Mesenteric fat pad (tissue), 1 donor: Measurements from ENCODE around the gene CCDC69. TPM values are rescaled to one million over a fixed set of nuclear protein-coding genes. Genes with fewer than 3 reads are reported as not detected.

Experiments used
- DNase-seq: peaks from one replicate; pipeline ENCODE4 v3.0.0-alpha.2; 2020; ENCODE audit warnings: low spot score
- total RNA-seq: library from RNA; stranded (reverse); fragmentation: NEBNext Ultra II Directional; extraction: Animal tissue kit (Norgen Biotek cat#: 25700); gene quantifications from one replicate; pipeline ENCODE4 v1.2.1, GENCODE V29; 2021
- donor health status: DM: yes; HTN: yes; CAD: no.

The CCDC69 gene
- total RNA-seq, 1 donor from 2014 or later = 184 TPM

GRCh38 chr5:151147033-151147432 is 76.9 kb downstream of the CCDC69 start:
- no peak for DNase-seq

GRCh38 chr5:151146061-151146460 is 77.8 kb downstream of the CCDC69 start:
- DNase-seq = no peak

- DNase-seq = no peak
These were observed 79.0 kb downstream of the CCDC69 start for GRCh38 chr5:151144922-151145321.

GRCh38 chr5:151144275-151144674 is 79.6 kb downstream of the CCDC69 start:
- no peak for DNase-seq

GRCh38 chr5:151143645-151144044 is 80.2 kb downstream of the CCDC69 start:
- no peak for DNase-seq

- DNase-seq = no peak
These were observed 81.0 kb downstream of the CCDC69 start for GRCh38 chr5:151142933-151143332.

- no peak for DNase-seq
These were observed 82.4 kb downstream of the CCDC69 start for GRCh38 chr5:151141535-151141934.

GRCh38 chr5:151140686-151141459 is 83.0 kb downstream of the CCDC69 start:
- DNase-seq = no peak

- no peak for DNase-seq
These were observed 84.2 kb downstream of the CCDC69 start for GRCh38 chr5:151139646-151140045.

- DNase-seq = no peak
These were observed 84.9 kb downstream of the CCDC69 start for GRCh38 chr5:151139015-151139414.

- DNase-seq = no peak
These were observed 85.8 kb downstream of the CCDC69 start for GRCh38 chr5:151138114-151138513.

GRCh38 chr5:151137067-151137825 is 86.6 kb downstream of the CCDC69 start:
- DNase-seq = no peak

- DNase-seq = no peak
These were observed 89.7 kb downstream of the CCDC69 start for GRCh38 chr5:151134228-151134627.

- no peak for DNase-seq
These were observed 90.9 kb downstream of the CCDC69 start for GRCh38 chr5:151132963-151133362.

Other genes starting within 250 kb of the CCDC69 start
- 4,437 TPM for gene GPX3, start 203.5 kb downstream of the CCDC69 start, total RNA-seq
- 285 TPM for gene TNIP1, start 143.1 kb downstream of the CCDC69 start, total RNA-seq
- gene ANXA6, start 66.3 kb downstream of the CCDC69 start, total RNA-seq = 631 TPM
- 38.7 TPM for gene GM2A, start 29.1 kb upstream of the CCDC69 start, total RNA-seq
- not detected for gene SLC36A3, start 79.7 kb upstream of the CCDC69 start, total RNA-seq
- not detected for gene SLC36A2, start 123.5 kb upstream of the CCDC69 start, total RNA-seq
- gene SLC36A1, start 223.5 kb upstream of the CCDC69 start, total RNA-seq = 23.3 TPM